ENCODE measurements around the gene PITPNC1. TPM values are rescaled to one million over a fixed set of nuclear protein-coding genes. Genes with fewer than 3 reads are reported as not detected.
A peak's percentile ranks its signal among the peaks of the same experiment; 100 is the strongest.

PITPNC1 gene
- total and polyA plus RNA-seq, 4 donors = 2.3 to 29.6 (median 17.8) TPM

DNA sequence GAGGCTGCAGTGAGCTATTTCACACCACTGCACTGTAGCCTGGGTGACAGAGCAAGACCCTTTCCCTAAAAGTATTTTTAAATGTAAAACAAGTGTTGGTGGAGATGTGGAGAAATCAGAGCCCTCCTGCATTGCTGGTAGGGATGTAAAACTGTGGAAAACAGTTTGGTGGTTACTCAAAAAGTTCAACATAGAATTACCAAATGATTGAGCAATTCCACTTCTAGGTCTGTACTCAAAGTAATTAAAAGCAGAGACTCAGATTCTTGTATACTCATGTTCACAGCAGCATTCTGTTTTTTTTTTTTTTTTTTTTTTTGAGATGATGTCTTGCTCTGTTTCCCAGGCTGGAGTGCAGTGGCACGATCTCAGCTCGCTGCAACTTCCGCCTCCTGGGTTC lies 141.8 kb downstream of the PITPNC1 start:
- H3K4me1 ChIP-seq (ENCODE audit: control insufficient read depth in 1 of 2, insufficient read depth in 2 of 2, low read length in 2 of 2) = no peaks in the 10 kb centered on the region
- no peak for ATAC-seq (ENCODE audit: low FRiP score)
- no peak overlapping the region for H3K27ac ChIP-seq (ENCODE audit: low read depth in 1 of 2, low read length in 2 of 2)
- H3K27me3 ChIP-seq (ENCODE audit: control insufficient read depth in 1 of 2, insufficient read depth in 2 of 2, low read length in 1 of 2) = no peaks in the 10 kb centered on the region
- H3K4me3 ChIP-seq (ENCODE audit: low read length in 2 of 2) = no peak overlapping the region
- no peak for DNase-seq
- no peaks in the 10 kb centered on the region for H3K36me3 ChIP-seq (ENCODE audit: control insufficient read depth in 1 of 2, insufficient read depth in 2 of 2, low read length in 1 of 2)
- H3K9me3 ChIP-seq (ENCODE audit: control insufficient read depth, low read length) = no peaks in the 10 kb centered on the region
- intact Hi-C loops (cut with DNase I) = no loop called here
- 97 to 98% methylated on average over 3 of the region's 3 CpGs for WGBS, 2 donors

DNA sequence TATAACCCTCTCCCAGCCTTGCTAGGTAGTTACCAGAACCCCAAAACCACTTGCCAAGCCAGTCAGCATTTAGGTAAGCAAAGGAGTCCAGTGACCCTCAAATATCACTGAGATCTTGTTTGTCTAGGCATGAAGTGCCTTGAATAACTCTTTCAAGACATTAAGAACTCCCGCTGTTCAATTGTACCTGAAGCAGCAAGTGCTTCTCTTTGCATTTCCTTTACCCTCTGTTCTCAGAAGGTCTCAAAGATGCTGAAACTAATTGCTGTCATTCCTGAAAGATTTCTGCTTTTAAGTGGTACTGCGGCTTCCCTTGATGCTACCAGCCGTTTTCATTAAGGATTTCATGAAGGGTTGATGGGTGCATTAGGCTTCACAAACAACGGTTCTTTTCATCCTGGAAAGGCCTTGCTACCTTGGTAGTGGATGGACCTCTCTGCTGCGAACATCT lies 142.7 kb downstream of the PITPNC1 start:
- DNase-seq (no peak), ATAC-seq (ENCODE audit: low FRiP score) (no peak)
- Histone ChIP-seq H3K27ac (ENCODE audit: low read depth in 1 of 2, low read length in 2 of 2) (no peak overlapping the region), H3K9me3 (ENCODE audit: control insufficient read depth, low read length) (no peaks in the 10 kb centered on the region), H3K4me3 (ENCODE audit: low read length in 2 of 2) (no peak overlapping the region), H3K27me3 (ENCODE audit: control insufficient read depth in 1 of 2, insufficient read depth in 2 of 2, low read length in 1 of 2) (no peaks in the 10 kb centered on the region), H3K36me3 (ENCODE audit: control insufficient read depth in 1 of 2, insufficient read depth in 2 of 2, low read length in 1 of 2) (no peaks in the 10 kb centered on the region), H3K4me1 (ENCODE audit: control insufficient read depth in 1 of 2, insufficient read depth in 2 of 2, low read length in 2 of 2) (no peaks in the 10 kb centered on the region)
- intact Hi-C loops (cut with DNase I) = no loop called here
- 81 to 87% methylated on average over 5 of the region's 5 CpGs for whole genome bisulfite sequencing, 2 donors

DNA sequence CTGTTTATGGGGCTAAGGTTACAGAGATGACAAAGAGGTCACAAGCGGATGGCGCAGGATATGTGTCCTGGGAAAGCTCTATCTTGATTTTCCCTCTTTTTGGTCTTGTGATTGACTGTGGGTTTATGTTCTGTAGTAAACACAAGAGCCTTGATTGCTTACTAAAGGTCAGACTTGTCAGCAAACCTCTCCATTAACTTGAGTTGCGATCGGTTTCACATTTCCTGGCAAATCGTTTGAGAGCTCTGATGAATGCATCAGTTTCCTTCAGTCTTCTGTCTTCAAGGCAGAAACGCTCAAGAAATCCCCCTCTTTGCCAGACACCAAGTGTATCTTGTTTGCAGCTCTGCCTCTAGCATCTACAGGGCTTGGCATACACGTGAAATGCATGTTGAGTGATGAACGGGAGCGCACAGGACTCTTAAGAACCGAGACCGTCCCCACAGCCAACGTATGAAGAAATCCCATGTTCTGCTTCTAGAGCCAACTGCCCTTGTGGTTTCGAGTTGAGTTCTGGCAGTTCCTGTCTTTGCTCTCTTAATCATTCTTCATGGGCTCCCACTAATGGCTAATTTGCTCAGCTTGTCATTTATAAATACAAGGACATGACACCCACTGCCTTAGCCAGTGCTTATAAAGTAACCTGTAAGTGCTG lies 143.3 kb downstream of the PITPNC1 start:
- no peak for DNase-seq
- H3K4me1 ChIP-seq (ENCODE audit: control insufficient read depth in 1 of 2, insufficient read depth in 2 of 2, low read length in 2 of 2) = no peaks in the 10 kb centered on the region
- intact Hi-C loops (cut with DNase I) = no loop called here
- no peak overlapping the region for H3K27ac ChIP-seq (ENCODE audit: low read depth in 1 of 2, low read length in 2 of 2)
- no peaks in the 10 kb centered on the region for H3K36me3 ChIP-seq (ENCODE audit: control insufficient read depth in 1 of 2, insufficient read depth in 2 of 2, low read length in 1 of 2)
- ATAC-seq (ENCODE audit: low FRiP score) = peak; percentile 72
- 61 to 70% methylated on average over 13 of the region's 13 CpGs for WGBS, 2 donors
- H3K27me3 ChIP-seq (ENCODE audit: control insufficient read depth in 1 of 2, insufficient read depth in 2 of 2, low read length in 1 of 2) = no peaks in the 10 kb centered on the region
- no peaks in the 10 kb centered on the region for H3K9me3 ChIP-seq (ENCODE audit: control insufficient read depth, low read length)
- no peak overlapping the region for H3K4me3 ChIP-seq (ENCODE audit: low read length in 2 of 2)

DNA sequence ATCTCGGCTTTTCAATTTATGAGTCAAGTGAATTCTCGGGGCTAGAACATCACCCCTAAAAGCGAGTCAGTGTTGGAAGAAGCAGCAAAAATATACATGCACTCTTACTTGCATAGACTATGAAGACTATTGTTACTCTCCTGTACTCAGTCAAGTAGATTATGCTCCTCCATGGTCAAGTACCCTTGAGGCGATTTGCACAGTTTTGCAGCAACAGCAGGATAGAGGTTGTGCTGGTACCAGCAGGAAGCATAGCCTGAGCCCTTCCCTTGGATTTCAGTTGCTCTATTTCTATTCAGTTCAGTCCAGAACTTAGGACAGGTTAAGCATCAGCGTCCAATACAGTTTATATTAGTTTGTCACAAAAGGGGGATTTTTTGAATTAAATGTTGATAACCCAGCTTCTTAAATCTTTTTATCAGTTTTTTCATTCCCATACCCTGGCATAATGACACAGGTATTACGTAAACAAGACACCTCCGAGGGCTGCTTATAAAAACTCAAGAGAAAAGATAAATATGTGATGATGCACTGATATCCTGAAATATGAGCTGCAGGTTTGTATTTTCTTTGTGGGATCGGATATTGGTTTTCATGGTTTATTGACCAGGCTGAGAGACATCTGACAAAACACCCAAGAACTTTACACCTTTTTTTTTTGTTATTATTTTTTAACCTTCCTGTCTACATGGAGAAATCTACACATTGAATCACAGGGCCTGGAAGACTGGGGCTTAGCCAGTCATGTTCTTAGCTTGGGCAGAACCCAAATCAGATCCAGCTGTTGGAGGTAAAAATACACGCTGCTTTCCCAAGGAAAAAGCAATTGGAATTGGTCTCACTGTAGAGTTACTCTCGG lies 144.1 kb downstream of the PITPNC1 start:
- Histone ChIP-seq H3K27me3 (ENCODE audit: control insufficient read depth in 1 of 2, insufficient read depth in 2 of 2, low read length in 1 of 2) (no peaks in the 10 kb centered on the region), H3K36me3 (ENCODE audit: control insufficient read depth in 1 of 2, insufficient read depth in 2 of 2, low read length in 1 of 2) (no peaks in the 10 kb centered on the region), H3K4me1 (ENCODE audit: control insufficient read depth in 1 of 2, insufficient read depth in 2 of 2, low read length in 2 of 2) (no peaks in the 10 kb centered on the region), H3K9me3 (ENCODE audit: control insufficient read depth, low read length) (no peaks in the 10 kb centered on the region), H3K4me3 (ENCODE audit: low read length in 2 of 2) (no peak overlapping the region), H3K27ac (ENCODE audit: low read depth in 1 of 2, low read length in 2 of 2) (no peak overlapping the region)
- WGBS, 2 donors = 80 to 84% methylated on average over 10 of the region's 10 CpGs
- intact Hi-C loops (cut with DNase I) = no loop called here
- DNase-seq (no peak), ATAC-seq (ENCODE audit: low FRiP score) (no peak)

DNA sequence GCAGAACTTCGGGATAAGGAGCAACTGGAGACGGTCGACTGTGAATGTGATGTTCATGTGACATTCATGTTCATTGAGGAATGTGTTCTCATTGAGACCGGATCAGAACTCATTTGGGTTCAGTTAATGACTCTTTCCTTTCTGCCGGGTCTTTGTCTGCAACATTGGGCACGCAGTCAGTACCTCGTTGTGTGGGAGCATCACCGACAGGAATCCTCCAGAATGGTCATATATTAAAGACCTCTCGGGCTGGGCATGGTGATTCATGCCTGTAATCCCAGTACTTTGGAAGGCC lies 144.6 kb downstream of the PITPNC1 start:
- DNase-seq (no peak), ATAC-seq (ENCODE audit: low FRiP score) (no peak)
- H3K36me3 ChIP-seq (ENCODE audit: control insufficient read depth in 1 of 2, insufficient read depth in 2 of 2, low read length in 1 of 2) = no peaks in the 10 kb centered on the region
- WGBS, 2 donors = 87 to 88% methylated on average over 9 of the region's 9 CpGs
- no peaks in the 10 kb centered on the region for H3K27me3 ChIP-seq (ENCODE audit: control insufficient read depth in 1 of 2, insufficient read depth in 2 of 2, low read length in 1 of 2)
- no peak overlapping the region for H3K27ac ChIP-seq (ENCODE audit: low read depth in 1 of 2, low read length in 2 of 2)
- no peaks in the 10 kb centered on the region for H3K9me3 ChIP-seq (ENCODE audit: control insufficient read depth, low read length)
- no peak overlapping the region for H3K4me3 ChIP-seq (ENCODE audit: low read length in 2 of 2)
- intact Hi-C loops (cut with DNase I) = no loop called here
- no peaks in the 10 kb centered on the region for H3K4me1 ChIP-seq (ENCODE audit: control insufficient read depth in 1 of 2, insufficient read depth in 2 of 2, low read length in 2 of 2)

DNA sequence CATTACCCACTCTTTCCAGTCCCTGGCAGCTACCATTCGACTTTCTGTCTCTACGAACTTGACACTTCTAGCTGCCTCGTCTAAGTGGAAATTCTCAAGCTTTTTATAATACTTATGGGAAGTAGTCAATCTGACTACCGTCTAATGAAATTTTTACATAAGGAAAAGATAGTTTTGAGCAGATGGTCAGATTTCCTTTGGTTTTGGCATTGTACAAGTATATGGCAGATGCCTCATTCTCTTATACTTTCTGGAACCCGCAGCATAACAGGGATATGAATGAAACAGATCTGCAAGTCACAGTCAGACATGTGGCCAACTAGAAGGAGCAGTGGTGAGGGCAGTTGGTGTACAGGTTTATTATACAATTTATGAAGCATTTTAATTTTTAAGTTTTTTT lies 146.0 kb downstream of the PITPNC1 start:
- Histone ChIP-seq H3K27me3 (ENCODE audit: control insufficient read depth in 1 of 2, insufficient read depth in 2 of 2, low read length in 1 of 2) (no peaks in the 10 kb centered on the region), H3K27ac (ENCODE audit: low read depth in 1 of 2, low read length in 2 of 2) (no peak overlapping the region), H3K4me1 (ENCODE audit: control insufficient read depth in 1 of 2, insufficient read depth in 2 of 2, low read length in 2 of 2) (no peaks in the 10 kb centered on the region), H3K36me3 (ENCODE audit: control insufficient read depth in 1 of 2, insufficient read depth in 2 of 2, low read length in 1 of 2) (no peaks in the 10 kb centered on the region), H3K9me3 (ENCODE audit: control insufficient read depth, low read length) (no peaks in the 10 kb centered on the region), H3K4me3 (ENCODE audit: low read length in 2 of 2) (no peak overlapping the region)
- no peak for DNase-seq
- 76 to 81% methylated on average over 5 of the region's 5 CpGs for WGBS, 2 donors
- intact Hi-C loops (cut with DNase I) = no loop called here
- ATAC-seq (ENCODE audit: low FRiP score) = no peak

DNA sequence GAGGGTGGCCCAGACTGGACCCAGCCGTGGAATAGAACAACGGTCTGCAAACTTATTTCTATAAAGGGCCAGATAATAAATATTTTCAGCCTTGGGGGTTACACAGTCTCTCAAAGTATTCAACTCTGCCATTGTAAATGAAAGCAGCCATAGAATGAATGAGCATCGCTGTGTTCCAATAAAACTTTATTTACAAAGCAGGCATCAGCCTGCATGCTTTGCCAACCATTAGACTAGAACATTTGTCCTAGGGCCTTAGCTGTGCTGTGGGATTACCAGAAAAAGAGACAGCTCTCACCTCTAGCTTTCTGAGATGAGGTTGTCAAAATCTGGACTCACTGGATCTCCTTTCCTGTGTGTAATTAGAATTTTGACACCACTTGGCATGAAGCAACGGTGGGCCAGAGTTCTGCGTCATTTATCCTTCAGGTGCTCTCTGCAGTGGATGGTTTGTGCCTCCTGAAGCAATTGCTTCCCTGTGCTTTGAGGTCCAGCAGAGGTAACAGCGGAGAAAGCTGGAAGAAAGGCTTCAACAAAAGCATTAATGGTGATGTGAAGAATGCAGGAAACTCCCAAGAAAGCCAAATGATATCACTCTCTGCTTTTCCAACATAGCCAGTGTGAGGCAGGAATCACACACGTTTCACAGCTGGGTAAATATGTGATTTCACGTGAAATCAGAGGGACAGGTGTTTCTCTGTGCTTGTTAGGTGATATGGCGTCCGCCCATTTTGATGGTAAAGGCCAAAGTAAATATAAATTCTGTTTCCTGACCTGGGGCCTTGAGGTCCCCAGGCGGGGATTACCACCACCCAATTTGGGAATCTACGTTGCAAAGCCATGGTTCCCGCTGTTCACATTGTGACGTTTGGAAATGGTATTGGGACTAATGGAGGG lies 148.4 kb downstream of the PITPNC1 start:
- H3K36me3 ChIP-seq (ENCODE audit: control insufficient read depth in 1 of 2, insufficient read depth in 2 of 2, low read length in 1 of 2) = no peaks in the 10 kb centered on the region
- ATAC-seq (ENCODE audit: low FRiP score) (no peak), DNase-seq (no peak)
- H3K9me3 ChIP-seq (ENCODE audit: control insufficient read depth, low read length) = no peaks in the 10 kb centered on the region
- intact Hi-C loops (cut with DNase I) = no loop called here
- no peak overlapping the region for H3K4me3 ChIP-seq (ENCODE audit: low read length in 2 of 2)
- 88% methylated on average over 14 of the region's 14 CpGs for WGBS, 2 donors
- no peak overlapping the region for H3K27ac ChIP-seq (ENCODE audit: low read depth in 1 of 2, low read length in 2 of 2)
- no peaks in the 10 kb centered on the region for H3K27me3 ChIP-seq (ENCODE audit: control insufficient read depth in 1 of 2, insufficient read depth in 2 of 2, low read length in 1 of 2)
- H3K4me1 ChIP-seq (ENCODE audit: control insufficient read depth in 1 of 2, insufficient read depth in 2 of 2, low read length in 2 of 2) = no peaks in the 10 kb centered on the region

DNA sequence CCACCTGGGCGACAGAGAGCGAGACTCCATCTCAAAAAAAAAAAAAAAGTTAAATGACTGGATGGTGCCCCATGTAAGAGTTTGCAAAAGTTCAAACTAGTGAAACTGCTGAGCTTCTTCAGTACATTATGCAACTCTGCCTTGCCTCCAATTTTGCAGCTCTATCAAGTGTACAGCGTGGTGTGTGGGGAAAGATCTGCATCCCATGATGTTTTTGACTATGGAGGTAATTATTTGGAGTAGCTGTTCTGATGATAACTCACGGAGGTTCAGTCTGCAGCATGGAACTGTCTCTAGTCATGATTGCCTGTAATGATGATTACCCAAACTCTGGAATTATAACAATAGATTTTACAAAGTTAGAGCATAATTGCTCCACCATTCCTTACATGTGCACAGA lies 149.6 kb downstream of the PITPNC1 start:
- no peak for DNase-seq
- no peaks in the 10 kb centered on the region for H3K27me3 ChIP-seq (ENCODE audit: control insufficient read depth in 1 of 2, insufficient read depth in 2 of 2, low read length in 1 of 2)
- H3K4me3 ChIP-seq (ENCODE audit: low read length in 2 of 2) = no peak overlapping the region
- intact Hi-C loops (cut with DNase I) = no loop called here
- ATAC-seq (ENCODE audit: low FRiP score) = no peak
- no peaks in the 10 kb centered on the region for H3K4me1 ChIP-seq (ENCODE audit: control insufficient read depth in 1 of 2, insufficient read depth in 2 of 2, low read length in 2 of 2)
- H3K27ac ChIP-seq (ENCODE audit: low read depth in 1 of 2, low read length in 2 of 2) = no peak overlapping the region
- no peaks in the 10 kb centered on the region for H3K9me3 ChIP-seq (ENCODE audit: control insufficient read depth, low read length)
- WGBS, 2 donors = 92 to 96% methylated on average over 4 of the region's 4 CpGs
- no peaks in the 10 kb centered on the region for H3K36me3 ChIP-seq (ENCODE audit: control insufficient read depth in 1 of 2, insufficient read depth in 2 of 2, low read length in 1 of 2)
